OCI-LY7 (cell line): ENCODE results near the gene MAG. TPM values are rescaled to one million over a fixed set of nuclear protein-coding genes. Genes with fewer than 3 reads are reported as not detected.

ENCODE experiments used
- BruUV-seq: library from RNA; stranded (reverse); fragments of 400-500 nt; replicated peaks from 2 replicates; lab custom pipeline; 2021; lab: Mats Ljungman, UMichigan
- CTCF ChIA-PET: fragments of 300-600 bp; sonication (Branson Sonifier 250); formaldehyde crosslinking; loops from one replicate; lab custom pipeline; 2022; ENCODE audit warnings: antibody characterized with exemption; ENCODE audit not compliant: unreplicated experiment; lab: Charles Lee
- POLR2A ChIA-PET: fragments of 300-600 bp; sonication (Branson Sonifier 250); formaldehyde crosslinking; loops from one replicate; lab custom pipeline; 2022; ENCODE audit warnings: antibody characterized with exemption; lab: Charles Lee
- DNase-seq: peaks from one replicate; pipeline ENCODE4 v3.0.0-alpha.2; 2015; ENCODE audit warnings: low spot score
- H2AFZ ChIP-seq: fragments of 200-600 bp; sonication (generic), shearing (Covaris generic); 2 replicates; pipeline ENCODE4 v1.6.1; 2014; ENCODE audit warnings: mild to moderate bottlenecking, antibody characterized with exemption, low read length, moderate library complexity
- H3K27ac ChIP-seq: fragments of 200-600 bp; sonication (generic); 2 replicates; pipeline ENCODE4 v1.5.1; 2014; ENCODE audit warnings: mixed run types, low read depth, mild to moderate bottlenecking, moderate library complexity, low read length, inconsistent platforms; ENCODE audit not compliant: poor library complexity, severe bottlenecking
- H3K36me3 ChIP-seq: fragments of 200-600 bp; sonication (generic); 2 replicates; pipeline ENCODE4 v1.6.1; 2014; ENCODE audit warnings: mild to moderate bottlenecking, antibody characterized with exemption, low read length, moderate library complexity, mixed read lengths; ENCODE audit not compliant: insufficient read depth
- H3K4me1 ChIP-seq: fragments of 200-600 bp; sonication (generic); 2 replicates; pipeline ENCODE4 v1.5.1; 2014; ENCODE audit warnings: mild to moderate bottlenecking, low read length; ENCODE audit not compliant: insufficient read depth, poor library complexity, severe bottlenecking
- H3K4me2 ChIP-seq: fragments of 200-600 bp; sonication (generic); 2 replicates; pipeline ENCODE4 v1.6.1; 2014; ENCODE audit warnings: mild to moderate bottlenecking, low read length
- H3K4me3 ChIP-seq: fragments of 200-600 bp; sonication (generic); 2 replicates; pipeline ENCODE4 v1.5.1; 2014; ENCODE audit warnings: mild to moderate bottlenecking, low read depth, low read length; ENCODE audit not compliant: poor library complexity, severe bottlenecking
- H3K79me2 ChIP-seq: fragments of 200-600 bp; sonication (generic); 2 replicates; pipeline ENCODE4 v1.6.1; 2016; ENCODE audit warnings: low read depth, mild to moderate bottlenecking, low read length, moderate library complexity, mixed read lengths; ENCODE audit not compliant: insufficient read depth
- H3K9me2 ChIP-seq: fragments of 200-600 bp; sonication (generic); 2 replicates; pipeline ENCODE4 v1.6.1; 2016; ENCODE audit warnings: mild to moderate bottlenecking, low read length, mixed read lengths; ENCODE audit not compliant: insufficient read depth
- H3K9me3 ChIP-seq: fragments of 200-600 bp; sonication (generic); 2 replicates; pipeline ENCODE4 v1.6.1; 2014; ENCODE audit warnings: mild to moderate bottlenecking, mixed run types, low read length, mixed read lengths
- H4K20me1 ChIP-seq: fragments of 200-600 bp; sonication (generic); 2 replicates; pipeline ENCODE4 v1.6.1; 2014; ENCODE audit warnings: mild to moderate bottlenecking, antibody characterized with exemption, low read length, moderate library complexity, mixed read lengths; ENCODE audit not compliant: insufficient read depth
- EZH2phosphoT487 ChIP-seq: fragments of 200-600 bp; sonication (generic); IDR thresholded peaks from 2 replicates; pipeline ENCODE4 v1.6.1; 2018; ENCODE audit warnings: low read depth, borderline replicate concordance, mild to moderate bottlenecking, mixed run types, antibody characterized with exemption, low read length, moderate library complexity, mixed read lengths
- intact Hi-C: fragments of 100-400 bp; cut with micrococcal nuclease; formaldehyde crosslinking; loops from one replicate; pipeline ENCODE4 v1.10.0; 2022; ENCODE audit not compliant: unreplicated experiment
- total RNA-seq, 2 experiments: library from RNA; depleted of rRNA in 1 of 2; stranded (reverse); fragments of >200 nt in 1 of 2; shearing (Covaris generic) in 1 of 2; gene quantifications; 2 replicates each; pipeline ENCODE4 v1.2.3, GENCODE V29; 2014 to 2022
- TF ChIP-seq, protein P1 (sequence below): fragments of 200-600 bp; sonication (generic); conservative IDR thresholded peaks from 2 replicates; pipeline ENCODE4 v1.5.1; 2014; ENCODE audit warnings: mild to moderate bottlenecking, antibody characterized with exemption, low read length, moderate library complexity, mixed read lengths

The MAG gene
- total RNA-seq, 2 experiments from 2014 or later: 4.6 to 10.1 TPM

DNA sequence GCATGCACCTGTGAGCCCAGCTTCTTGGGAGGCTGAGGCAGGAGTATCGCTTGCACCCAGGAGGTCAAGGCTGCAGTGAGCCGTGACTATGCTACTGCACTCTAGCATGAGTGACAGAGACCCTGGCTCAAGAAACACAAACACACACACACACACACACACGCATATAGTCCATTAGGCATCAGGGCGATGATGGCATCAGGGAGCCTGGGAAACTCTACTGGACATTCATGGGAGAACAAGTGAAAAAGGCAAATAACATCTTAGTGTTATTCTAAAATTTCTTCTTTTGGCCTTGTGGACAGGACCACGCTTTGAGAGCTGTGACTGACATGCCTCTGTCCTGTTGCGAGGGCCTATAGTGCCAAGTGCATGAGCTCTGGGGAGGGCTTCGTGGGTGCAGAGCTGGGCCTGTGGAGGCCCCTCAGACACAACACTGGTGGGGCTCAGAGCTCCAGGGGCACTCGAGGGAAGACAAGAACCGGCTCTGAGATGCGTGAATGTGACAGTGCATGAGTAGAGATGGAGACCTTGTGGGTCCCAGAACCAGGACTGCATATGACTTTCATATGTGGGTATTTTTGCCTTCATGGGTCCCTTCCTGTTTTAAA is 31.2 kb upstream of the MAG start:
- Histone ChIP-seq H3K9me2 (no peaks in the 10 kb centered on the region), H3K36me3 (peaks cover 50% of the 10 kb centered on the region), H3K4me2 (no peak overlapping the region), H3K27ac (no peak overlapping the region), H3K79me2 (no peaks in the 10 kb centered on the region), H3K4me1 (peaks cover 22% of the 10 kb centered on the region), H3K4me3 (no peak overlapping the region), H3K9me3 (no peaks in the 10 kb centered on the region), H4K20me1 (no peaks in the 10 kb centered on the region), H2AFZ (no peak overlapping the region)
- no peak for DNase-seq
- BruUV-seq: no TSS peak
- TF ChIP-seq, protein P1, sequence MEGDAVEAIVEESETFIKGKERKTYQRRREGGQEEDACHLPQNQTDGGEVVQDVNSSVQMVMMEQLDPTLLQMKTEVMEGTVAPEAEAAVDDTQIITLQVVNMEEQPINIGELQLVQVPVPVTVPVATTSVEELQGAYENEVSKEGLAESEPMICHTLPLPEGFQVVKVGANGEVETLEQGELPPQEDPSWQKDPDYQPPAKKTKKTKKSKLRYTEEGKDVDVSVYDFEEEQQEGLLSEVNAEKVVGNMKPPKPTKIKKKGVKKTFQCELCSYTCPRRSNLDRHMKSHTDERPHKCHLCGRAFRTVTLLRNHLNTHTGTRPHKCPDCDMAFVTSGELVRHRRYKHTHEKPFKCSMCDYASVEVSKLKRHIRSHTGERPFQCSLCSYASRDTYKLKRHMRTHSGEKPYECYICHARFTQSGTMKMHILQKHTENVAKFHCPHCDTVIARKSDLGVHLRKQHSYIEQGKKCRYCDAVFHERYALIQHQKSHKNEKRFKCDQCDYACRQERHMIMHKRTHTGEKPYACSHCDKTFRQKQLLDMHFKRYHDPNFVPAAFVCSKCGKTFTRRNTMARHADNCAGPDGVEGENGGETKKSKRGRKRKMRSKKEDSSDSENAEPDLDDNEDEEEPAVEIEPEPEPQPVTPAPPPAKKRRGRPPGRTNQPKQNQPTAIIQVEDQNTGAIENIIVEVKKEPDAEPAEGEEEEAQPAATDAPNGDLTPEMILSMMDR: no peak
- TF ChIP-seq EZH2phosphoT487: no peak
- ChIA-PET CTCF (no interaction called here), POLR2A (interaction anchor here (0.5 to 1.2 kb wide), 2 partner anchors 18 to 123 kb away, joined by 3 to 5 read pairs; no protein-coding TSS in a partner anchor)
- intact Hi-C loops: no loop called here

DNA sequence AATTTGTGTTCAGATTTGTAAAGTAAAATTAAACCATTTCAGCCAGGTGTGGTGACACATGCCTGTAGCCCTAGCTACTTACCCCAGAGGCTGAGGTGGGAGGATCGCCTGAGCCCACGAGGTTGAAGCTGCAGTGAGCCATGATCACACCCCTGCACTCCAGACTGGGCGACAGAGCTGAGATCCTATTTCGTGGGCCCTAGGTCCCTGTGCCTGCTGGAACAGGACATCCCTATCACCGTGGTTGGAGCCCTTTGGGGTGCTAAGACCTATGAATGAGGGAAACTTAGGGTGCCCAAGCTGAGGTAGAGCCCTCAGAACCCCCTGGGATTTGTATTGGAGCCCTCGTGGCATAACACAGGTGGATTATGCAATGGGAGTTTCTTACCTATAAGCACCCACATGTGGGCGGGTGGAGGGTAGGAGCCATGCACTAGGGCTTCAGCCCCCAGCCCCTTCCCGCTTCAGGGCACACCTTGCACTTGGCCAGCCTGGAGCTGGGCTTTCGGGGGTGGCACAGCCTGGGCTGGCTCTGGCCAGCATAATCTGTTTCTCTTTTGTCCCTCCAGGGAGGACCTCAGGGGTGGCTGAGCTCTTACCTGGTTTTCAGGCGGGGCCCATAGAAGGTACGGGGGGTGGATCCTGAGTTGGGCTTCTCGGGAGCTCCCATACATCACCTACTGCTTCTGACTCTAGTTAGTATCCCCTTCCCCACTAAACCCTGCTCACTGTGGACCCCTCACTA is 30.4 kb upstream of the MAG start:
- Histone ChIP-seq H4K20me1 (no peaks in the 10 kb centered on the region), H3K9me2 (no peaks in the 10 kb centered on the region), H3K4me3 (no peak overlapping the region), H3K4me1 (peaks cover 29% of the 10 kb centered on the region), H3K4me2 (no peak overlapping the region), H3K79me2 (no peaks in the 10 kb centered on the region), H3K36me3 (peaks cover 55% of the 10 kb centered on the region), H3K27ac (no peak overlapping the region), H2AFZ (no peak overlapping the region), H3K9me3 (no peaks in the 10 kb centered on the region)
- POLR2A ChIA-PET: interaction anchor here (0.5 kb wide), 1 partner anchor 123 kb away, joined by 3 read pairs; no protein-coding TSS in a partner anchor
- no TSS peak for BruUV-seq
- CTCF ChIA-PET: no interaction called here
- TF ChIP-seq, protein P1: no peak
- TF ChIP-seq EZH2phosphoT487: no peak
- intact Hi-C loops: no loop called here
- no peak for DNase-seq
